MCF 10A (cell line): ENCODE data around the gene KAZN. TPM values are rescaled to one million over a fixed set of nuclear protein-coding genes. Genes with fewer than 3 reads are reported as not detected.

Experiments used
- BruUV-seq: library from RNA; stranded (reverse); fragments of 400-500 nt; replicated peaks from 2 replicates; lab custom pipeline; 2021; lab: Mats Ljungman, UMichigan
- CTCF ChIA-PET: fragments of 300-600 bp; sonication (Branson Sonifier 250); formaldehyde crosslinking; extraction: SDS; loops from one replicate; lab custom pipeline; 2021; ENCODE audit warnings: antibody characterized with exemption, inconsistent platforms; lab: Yijun Ruan, JAX
- POLR2A ChIA-PET: fragments of 300-600, 350-650 bp; sonication (Branson Sonifier 250); formaldehyde crosslinking; extraction: SDS; loops from one replicate; lab custom pipeline; 2020; ENCODE audit warnings: antibody characterized with exemption, inconsistent platforms; lab: Yijun Ruan, JAX
- DNase-seq: peaks from one replicate; pipeline ENCODE4 v3.0.0-alpha.2; 2018; ENCODE audit not compliant: unreplicated experiment
- H3K27ac Mint-ChIP-seq: one replicate; pipeline ENCODE4 v1.8.0; 2022; ENCODE audit warnings: mild to moderate bottlenecking, low read depth, mixed read lengths; ENCODE audit not compliant: unreplicated experiment
- H3K27me3 Mint-ChIP-seq: one replicate; pipeline ENCODE4 v1.8.0; 2022; ENCODE audit warnings: mixed read lengths; ENCODE audit not compliant: insufficient read depth, unreplicated experiment
- H3K36me3 Mint-ChIP-seq: one replicate; pipeline ENCODE4 v1.8.0; 2022; ENCODE audit warnings: mild to moderate bottlenecking, moderate library complexity, mixed read lengths; ENCODE audit not compliant: insufficient read depth, unreplicated experiment
- H3K4me1 Mint-ChIP-seq: one replicate; pipeline ENCODE4 v1.8.0; 2022; ENCODE audit warnings: mixed read lengths; ENCODE audit not compliant: insufficient read depth, unreplicated experiment
- H3K4me3 Mint-ChIP-seq: one replicate; pipeline ENCODE4 v1.8.0; 2022; ENCODE audit warnings: mild to moderate bottlenecking, moderate library complexity, mixed read lengths; ENCODE audit not compliant: unreplicated experiment
- H3K9me3 Mint-ChIP-seq: one replicate; pipeline ENCODE4 v1.8.0; 2022; ENCODE audit warnings: mixed read lengths; ENCODE audit not compliant: unreplicated experiment
- intact Hi-C: fragments of 100-400 bp; cut with micrococcal nuclease; formaldehyde crosslinking; loops from 2 replicates; pipeline ENCODE4 v1.14.1; 2022
- total RNA-seq: library from RNA; stranded (reverse); gene quantifications from 2 replicates; pipeline ENCODE4 v1.2.3, GENCODE V29; 2022
- TF ChIP-seq, protein P1 (sequence below): fragments of 200-600 bp; IDR thresholded peaks from one replicate; pipeline ENCODE4 v1.8.0; 2022; ENCODE audit warnings: antibody characterized with exemption, mild to moderate bottlenecking; ENCODE audit not compliant: unreplicated experiment

KAZN gene
- total RNA-seq, 1 experiment from 2014 or later = 3.3 TPM

DNA sequence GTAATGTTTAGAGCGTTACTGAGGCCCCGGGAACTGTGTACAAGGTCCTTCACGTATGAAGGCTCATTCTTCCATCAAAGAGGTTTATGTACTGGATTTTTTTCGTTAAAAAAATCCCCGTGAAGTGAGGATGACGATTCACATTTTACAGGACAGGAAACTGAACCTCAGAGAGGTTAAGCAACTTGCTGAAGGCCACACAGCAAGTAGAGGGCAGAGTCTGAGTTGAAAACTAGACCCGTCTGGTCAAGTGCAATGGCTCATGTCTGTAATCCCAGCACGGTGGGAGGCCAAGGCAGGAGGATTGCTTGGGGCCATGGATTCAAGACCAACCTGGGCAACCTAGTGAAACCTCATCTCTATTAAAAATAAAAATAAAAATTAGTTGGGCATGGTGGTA, 140.2 kb downstream of the KAZN start:
- ChIA-PET POLR2A (no interaction called here), CTCF (interaction anchor here (0.7 to 1.0 kb wide), 2 partner anchors 20 to 573 kb away, joined by 3 to 4 read pairs; no protein-coding TSS in a partner anchor)
- DNase-seq = no peak
- TF ChIP-seq, protein P1, sequence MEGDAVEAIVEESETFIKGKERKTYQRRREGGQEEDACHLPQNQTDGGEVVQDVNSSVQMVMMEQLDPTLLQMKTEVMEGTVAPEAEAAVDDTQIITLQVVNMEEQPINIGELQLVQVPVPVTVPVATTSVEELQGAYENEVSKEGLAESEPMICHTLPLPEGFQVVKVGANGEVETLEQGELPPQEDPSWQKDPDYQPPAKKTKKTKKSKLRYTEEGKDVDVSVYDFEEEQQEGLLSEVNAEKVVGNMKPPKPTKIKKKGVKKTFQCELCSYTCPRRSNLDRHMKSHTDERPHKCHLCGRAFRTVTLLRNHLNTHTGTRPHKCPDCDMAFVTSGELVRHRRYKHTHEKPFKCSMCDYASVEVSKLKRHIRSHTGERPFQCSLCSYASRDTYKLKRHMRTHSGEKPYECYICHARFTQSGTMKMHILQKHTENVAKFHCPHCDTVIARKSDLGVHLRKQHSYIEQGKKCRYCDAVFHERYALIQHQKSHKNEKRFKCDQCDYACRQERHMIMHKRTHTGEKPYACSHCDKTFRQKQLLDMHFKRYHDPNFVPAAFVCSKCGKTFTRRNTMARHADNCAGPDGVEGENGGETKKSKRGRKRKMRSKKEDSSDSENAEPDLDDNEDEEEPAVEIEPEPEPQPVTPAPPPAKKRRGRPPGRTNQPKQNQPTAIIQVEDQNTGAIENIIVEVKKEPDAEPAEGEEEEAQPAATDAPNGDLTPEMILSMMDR = no peak
- H3K4me3 Mint-ChIP-seq = no peak overlapping the region
- H3K27ac Mint-ChIP-seq = no peak overlapping the region
- no peaks in the 10 kb centered on the region for H3K27me3 Mint-ChIP-seq
- BruUV-seq = no TSS peak
- intact Hi-C loops = loop anchor here (10.0 kb wide), 1 partner anchor 176 kb away; no protein-coding TSS in a partner anchor
- H3K36me3 Mint-ChIP-seq = no peaks in the 10 kb centered on the region
- H3K9me3 Mint-ChIP-seq = no peaks in the 10 kb centered on the region
- peaks cover 44% of the 10 kb centered on the region for H3K4me1 Mint-ChIP-seq

DNA sequence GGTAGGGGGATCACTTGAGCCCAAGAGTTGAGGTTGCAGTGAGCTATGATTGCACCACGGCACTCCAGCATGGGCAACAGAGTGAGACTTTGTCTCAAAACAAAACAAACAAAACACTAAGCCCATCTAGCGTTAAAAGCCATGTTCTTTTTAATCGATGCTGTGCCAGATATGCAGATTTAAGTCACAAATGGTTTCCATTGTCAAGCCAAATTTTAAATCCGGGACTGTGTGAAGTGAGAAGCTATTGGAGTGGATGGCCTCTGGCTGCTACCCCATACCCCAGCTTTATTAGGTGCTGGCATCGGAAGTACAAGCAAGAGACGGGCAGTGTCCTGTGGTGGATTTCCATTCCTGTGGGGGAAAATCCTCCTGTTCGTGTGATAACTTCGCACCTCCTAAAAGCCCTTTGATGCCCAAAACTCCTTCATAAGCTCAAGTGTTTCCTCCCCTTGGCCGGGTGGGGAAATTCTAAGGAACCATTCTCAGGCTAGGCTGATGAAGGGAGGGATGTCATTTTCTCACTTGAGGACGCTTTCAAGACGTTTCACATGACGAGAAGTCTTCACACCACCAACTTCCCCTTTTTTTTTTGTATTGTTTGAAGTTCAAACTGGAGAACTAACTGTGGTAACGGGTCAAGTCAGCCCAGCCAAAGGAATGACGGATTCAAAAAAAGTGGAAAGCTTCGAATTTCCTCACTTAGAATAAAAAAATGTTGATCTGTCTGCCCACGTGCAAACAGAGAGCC, 140.8 kb downstream of the KAZN start:
- no TSS peak for BruUV-seq
- H3K9me3 Mint-ChIP-seq = no peaks in the 10 kb centered on the region
- no peaks in the 10 kb centered on the region for H3K36me3 Mint-ChIP-seq
- no peak for DNase-seq
- TF ChIP-seq, protein P1 = no peak
- intact Hi-C loops = loop anchor here (10.0 kb wide), 1 partner anchor 176 kb away; no protein-coding TSS in a partner anchor
- H3K27ac Mint-ChIP-seq = no peak overlapping the region
- no peaks in the 10 kb centered on the region for H3K27me3 Mint-ChIP-seq
- H3K4me1 Mint-ChIP-seq = peaks cover 39% of the 10 kb centered on the region
- ChIA-PET POLR2A (no interaction called here), CTCF (interaction anchor here (0.6 to 1.0 kb wide), 3 partner anchors 19 to 574 kb away, joined by 3 to 4 read pairs (median 3); no protein-coding TSS in a partner anchor)
- no peak overlapping the region for H3K4me3 Mint-ChIP-seq

DNA sequence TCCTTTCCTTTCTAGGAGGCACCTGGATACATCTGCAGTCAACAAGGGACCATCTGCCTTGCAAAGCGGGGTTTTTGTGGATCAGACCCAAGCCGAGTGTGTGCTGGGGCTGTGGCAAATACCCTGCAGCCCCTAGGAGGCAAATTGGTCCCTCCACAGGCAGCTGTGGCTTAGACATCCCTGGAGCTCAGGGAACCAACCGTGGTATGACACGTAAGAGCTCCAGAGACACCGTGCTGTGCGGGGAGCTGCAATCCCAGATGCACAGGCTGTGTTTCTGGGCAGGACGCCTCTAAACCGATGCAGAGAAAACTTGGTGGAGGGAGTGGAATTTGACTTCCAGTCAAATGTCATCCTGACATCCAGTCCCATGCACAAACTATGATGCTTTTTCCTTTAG, 141.5 kb downstream of the KAZN start:
- CTCF ChIA-PET = no interaction called here
- H3K27me3 Mint-ChIP-seq = no peaks in the 10 kb centered on the region
- BruUV-seq = no TSS peak
- no peak for DNase-seq
- H3K9me3 Mint-ChIP-seq = no peaks in the 10 kb centered on the region
- no peak overlapping the region for H3K4me3 Mint-ChIP-seq
- peaks cover 39% of the 10 kb centered on the region for H3K4me1 Mint-ChIP-seq
- intact Hi-C loops = loop anchor here (5.0 kb wide), 1 partner anchor 47 kb away; no protein-coding TSS in a partner anchor
- H3K36me3 Mint-ChIP-seq = no peaks in the 10 kb centered on the region
- POLR2A ChIA-PET = interaction anchor here (0.7 kb wide), 1 partner anchor 28 kb away, joined by 3 read pairs; no protein-coding TSS in a partner anchor
- H3K27ac Mint-ChIP-seq = no peak overlapping the region
- TF ChIP-seq, protein P1 = no peak

DNA sequence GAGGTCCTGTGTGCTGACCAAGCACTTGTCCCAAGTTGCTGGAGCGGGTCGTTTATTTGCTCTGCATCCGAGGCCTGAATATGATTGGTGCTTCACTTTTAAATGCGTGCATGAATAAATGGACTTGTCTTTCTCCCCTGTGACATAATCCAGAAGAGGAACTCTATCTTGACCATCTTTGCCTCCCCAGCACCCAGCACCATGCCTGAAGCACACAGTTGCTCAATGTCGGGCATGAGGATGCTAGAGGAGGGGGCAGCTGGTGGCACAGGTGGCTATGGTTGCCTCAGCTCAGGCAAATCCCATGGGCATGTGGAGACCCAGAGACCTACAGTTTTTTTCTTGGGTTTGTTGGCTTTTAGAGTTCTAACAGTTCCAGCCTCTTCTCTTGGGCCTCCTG, 142.6 kb downstream of the KAZN start:
- H3K4me1 Mint-ChIP-seq = peaks cover 39% of the 10 kb centered on the region
- ChIA-PET CTCF (interaction anchor here (0.6 to 1.2 kb wide), 4 partner anchors 10 to 1140 kb away, joined by 3 read pairs; no protein-coding TSS in a partner anchor), POLR2A (interaction anchor here (0.8 to 2.3 kb wide), 3 partner anchors 8 to 29 kb away, joined by 3 to 37 read pairs (median 3); no protein-coding TSS in a partner anchor)
- H3K9me3 Mint-ChIP-seq = no peaks in the 10 kb centered on the region
- H3K27ac Mint-ChIP-seq = peak overlapping the region; percentile 82
- H3K4me3 Mint-ChIP-seq = no peak overlapping the region
- TF ChIP-seq, protein P1 = no peak
- intact Hi-C loops = loop anchor here (5.0 kb wide), 1 partner anchor 46 kb away; no protein-coding TSS in a partner anchor
- BruUV-seq = no TSS peak
- H3K27me3 Mint-ChIP-seq = no peaks in the 10 kb centered on the region
- no peak for DNase-seq
- no peaks in the 10 kb centered on the region for H3K36me3 Mint-ChIP-seq
